GM23248 (cell line): Measurements from ENCODE around the gene CHST3.

Source experiments
- EZH2 ChIP-seq: fragments of 200-600 bp; sonication (generic); IDR thresholded peaks from 2 replicates; pipeline ENCODE4 v1.6.1; 2018; ENCODE audit warnings: antibody characterized with exemption, mild to moderate bottlenecking; ENCODE audit not compliant: insufficient read depth, poor library complexity, severe bottlenecking
- EZH2phosphoT487 ChIP-seq: fragments of 200-600 bp; sonication (generic); IDR thresholded peaks from 2 replicates; pipeline ENCODE4 v1.6.1; 2018; ENCODE audit warnings: antibody characterized with exemption, moderate library complexity, mild to moderate bottlenecking, low read depth; ENCODE audit not compliant: insufficient read depth

DNA sequence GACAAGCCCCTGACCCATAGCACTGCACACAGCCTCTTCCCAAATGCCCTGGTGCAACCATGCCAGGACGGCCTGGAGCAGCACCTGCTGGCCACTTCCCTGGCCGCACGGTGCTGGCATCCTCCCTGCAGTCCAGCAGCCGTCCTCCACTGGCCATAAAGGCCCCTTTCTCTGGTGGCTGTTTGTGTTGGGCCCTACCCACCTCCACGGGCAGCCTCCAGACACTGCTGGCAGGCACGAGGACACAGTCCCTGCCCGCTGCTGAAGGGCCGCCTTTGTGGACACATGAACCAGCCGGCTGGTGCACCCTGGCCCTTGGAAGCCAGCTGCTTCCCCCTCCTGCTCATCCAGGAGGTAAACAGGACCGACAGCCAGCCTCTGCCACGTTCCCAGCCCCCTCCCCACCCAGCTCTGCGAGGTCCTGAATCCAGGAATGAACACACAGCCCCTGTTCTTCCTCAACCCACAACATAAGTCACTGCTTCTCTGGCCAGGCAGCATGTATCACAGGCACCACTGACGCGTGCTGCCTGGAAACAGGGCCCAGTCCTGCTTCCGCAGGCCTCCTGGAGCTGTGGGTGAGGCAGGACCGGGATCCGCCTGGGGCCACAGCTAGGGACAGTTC is 80.3 kb downstream of the CHST3 start:
- no peak for TF ChIP-seq EZH2
- TF ChIP-seq EZH2phosphoT487 = no peak
